Endodermal cell (in vitro differentiated cells): ENCODE data around the gene SLC25A41. TPM values are rescaled to one million over a fixed set of nuclear protein-coding genes. Genes with fewer than 3 reads are reported as not detected.

Experiments
- DNase-seq: peaks from one replicate; pipeline ENCODE4 v3.0.0-alpha.2; 2017
- H3K27ac ChIP-seq: 2 replicates; pipeline ENCODE4 v1.5.1; 2013; ENCODE audit warnings: mild to moderate bottlenecking, low read depth, low read length, moderate library complexity
- H3K27me3 ChIP-seq: 2 replicates; pipeline ENCODE4 v1.6.1; 2013; ENCODE audit warnings: mild to moderate bottlenecking, low read length, moderate library complexity; ENCODE audit not compliant: insufficient read depth, control insufficient read depth, poor library complexity, severe bottlenecking
- H3K36me3 ChIP-seq: 2 replicates; pipeline ENCODE4 v1.7.0; 2013; ENCODE audit warnings: mild to moderate bottlenecking, low read length, moderate library complexity; ENCODE audit not compliant: control insufficient read depth, insufficient read depth
- H3K4me1 ChIP-seq: one replicate; pipeline ENCODE4 v1.7.0; 2013; ENCODE audit warnings: low read length; ENCODE audit not compliant: control insufficient read depth, insufficient read depth
- H3K4me3 ChIP-seq: 2 replicates; pipeline ENCODE4 v1.5.1; 2013; ENCODE audit warnings: mild to moderate bottlenecking, low read length, moderate library complexity
- H3K9ac ChIP-seq: 2 replicates; pipeline ENCODE4 v1.6.1; 2013; ENCODE audit warnings: mild to moderate bottlenecking, low read length, moderate library complexity; ENCODE audit not compliant: poor library complexity, severe bottlenecking; ENCODE audit errors: extremely low read depth
- H3K9me3 ChIP-seq: 2 replicates; pipeline ENCODE4 v1.6.1; 2013; ENCODE audit warnings: mild to moderate bottlenecking, low read length, moderate library complexity; ENCODE audit not compliant: control insufficient read depth
- H3K27ac Mint-ChIP-seq: 2 replicates; pipeline ENCODE4 v1.8.0; 2020; ENCODE audit warnings: mixed read lengths
- H3K27me3 Mint-ChIP-seq: 2 replicates; pipeline ENCODE4 v1.8.0; 2021; ENCODE audit warnings: mild to moderate bottlenecking, mixed read lengths; ENCODE audit not compliant: insufficient read depth
- H3K36me3 Mint-ChIP-seq: 2 replicates; pipeline ENCODE4 v1.8.0; 2020; ENCODE audit warnings: low read depth, mixed read lengths
- H3K4me1 Mint-ChIP-seq: 2 replicates; pipeline ENCODE4 v1.8.0; 2020; ENCODE audit warnings: mixed read lengths
- H3K4me3 Mint-ChIP-seq: 2 replicates; pipeline ENCODE4 v1.8.0; 2020; ENCODE audit warnings: mild to moderate bottlenecking, moderate library complexity, mixed read lengths
- H3K9me3 Mint-ChIP-seq: 2 replicates; pipeline ENCODE4 v1.8.0; 2020; ENCODE audit warnings: mild to moderate bottlenecking, mixed read lengths
- WGBS, 2 experiments: methylation state at CpG; one replicate each; pipeline versions ENCODE4 v1.1.5 to v1.1.7; 2013; ENCODE audit warnings: missing lambda C conversion rate in 2 of 2, mixed read lengths in 1 of 2; ENCODE audit not compliant: insufficient coverage in 1 of 2, insufficient read length in 1 of 2; 5-methylcytosine and 5-hydroxymethylcytosine counted together
- microRNA-seq: library from miRNA; unstranded; fragments of <30 nt; microRNA quantifications from one replicate; pipeline ENCODE4 v1.2.0, GENCODE V29; 2020; ENCODE audit warnings: borderline microRNAs expressed
- total RNA-seq, 2 donors: library from RNA; stranded (reverse); fragmentation: NEBNext Ultra II Directional in 1 of 2; extraction: Animal tissue kit (Norgen Biotek cat#: 25700) in 1 of 2; gene quantifications; 2 replicates in 1 of 2; 3 replicates in 1 of 2; pipeline ENCODE4 v1.2.1, GENCODE V29; 2021
- TF ChIP-seq, protein P1 (sequence below): fragments of 200-600 bp; sonication (generic); conservative IDR thresholded peaks from 2 replicates; pipeline ENCODE4 v1.5.0; 2021; ENCODE audit warnings: antibody characterized with exemption, mild to moderate bottlenecking

SLC25A41 gene
- total RNA-seq, 2 donors from 2014 or later, result 0.46 TPM; not detected in 1

DNA sequence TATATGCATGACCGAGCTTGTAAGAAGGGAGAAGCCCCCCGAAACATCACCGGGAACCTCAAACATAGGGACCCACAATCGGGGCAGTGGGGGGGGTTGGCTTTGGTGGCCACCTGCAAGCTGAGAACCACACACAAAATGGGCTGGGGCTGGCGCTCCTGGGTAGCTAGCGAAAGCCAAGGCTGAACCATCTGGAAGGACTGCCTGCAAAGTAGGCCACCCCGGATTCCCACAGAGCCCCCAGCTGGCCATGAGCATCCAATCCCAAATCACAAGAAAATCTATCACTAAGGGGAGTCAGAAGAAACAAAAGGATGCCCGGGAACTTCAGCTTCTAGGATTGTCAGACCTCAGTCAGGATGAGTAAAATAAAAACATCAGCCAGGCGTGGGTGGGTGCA lies 55.1 kb downstream of the SLC25A41 start:
- no peak overlapping the region for H3K4me3 Mint-ChIP-seq
- WGBS, 2 experiments, result 92 to 100% methylated on average over 6 to 9 of the region's 9 CpGs
- no peak for DNase-seq

DNA sequence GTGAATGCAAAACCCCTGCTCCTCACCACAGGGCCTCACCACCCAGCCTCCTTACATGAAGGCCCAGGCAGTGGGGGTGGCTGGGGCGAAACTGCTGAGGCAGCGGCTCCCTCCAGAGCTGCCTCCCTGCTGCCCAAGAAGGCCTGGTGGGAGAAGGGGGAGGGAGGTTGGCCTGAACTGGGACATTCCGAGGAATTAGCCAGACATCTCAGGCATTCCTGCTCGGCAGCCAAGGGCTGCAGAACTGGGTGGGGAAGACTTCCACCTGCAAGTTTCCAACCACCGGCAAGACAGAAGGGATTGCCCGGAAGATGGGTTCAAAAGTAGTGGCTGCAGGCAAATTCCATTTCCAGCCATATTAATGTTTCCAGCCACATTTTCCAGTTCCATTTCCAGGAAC lies 55.5 kb downstream of the SLC25A41 start:
- no peak overlapping the region for H3K4me3 ChIP-seq
- H3K27me3 Mint-ChIP-seq, result no peaks in the 10 kb centered on the region
- H3K9ac ChIP-seq, result no peak overlapping the region
- whole genome bisulfite sequencing, 2 experiments, result 88 to 100% methylated on average over 1 to 6 of the region's 6 CpGs
- no peak overlapping the region for H3K27ac Mint-ChIP-seq
- peaks cover 5% of the 10 kb centered on the region for H3K4me1 Mint-ChIP-seq
- DNase-seq, result peak; percentile 79
- peaks cover 13% of the 10 kb centered on the region for H3K9me3 Mint-ChIP-seq
- peaks cover 5% of the 10 kb centered on the region for H3K4me1 ChIP-seq
- H3K36me3 Mint-ChIP-seq, result peaks cover 48% of the 10 kb centered on the region
- no peak overlapping the region for H3K27ac ChIP-seq
- peaks cover 46% of the 10 kb centered on the region for H3K36me3 ChIP-seq
- peaks cover 11% of the 10 kb centered on the region for H3K9me3 ChIP-seq
- H3K27me3 ChIP-seq, result no peaks in the 10 kb centered on the region
- no peak overlapping the region for H3K4me3 Mint-ChIP-seq
- TF ChIP-seq, protein P1, sequence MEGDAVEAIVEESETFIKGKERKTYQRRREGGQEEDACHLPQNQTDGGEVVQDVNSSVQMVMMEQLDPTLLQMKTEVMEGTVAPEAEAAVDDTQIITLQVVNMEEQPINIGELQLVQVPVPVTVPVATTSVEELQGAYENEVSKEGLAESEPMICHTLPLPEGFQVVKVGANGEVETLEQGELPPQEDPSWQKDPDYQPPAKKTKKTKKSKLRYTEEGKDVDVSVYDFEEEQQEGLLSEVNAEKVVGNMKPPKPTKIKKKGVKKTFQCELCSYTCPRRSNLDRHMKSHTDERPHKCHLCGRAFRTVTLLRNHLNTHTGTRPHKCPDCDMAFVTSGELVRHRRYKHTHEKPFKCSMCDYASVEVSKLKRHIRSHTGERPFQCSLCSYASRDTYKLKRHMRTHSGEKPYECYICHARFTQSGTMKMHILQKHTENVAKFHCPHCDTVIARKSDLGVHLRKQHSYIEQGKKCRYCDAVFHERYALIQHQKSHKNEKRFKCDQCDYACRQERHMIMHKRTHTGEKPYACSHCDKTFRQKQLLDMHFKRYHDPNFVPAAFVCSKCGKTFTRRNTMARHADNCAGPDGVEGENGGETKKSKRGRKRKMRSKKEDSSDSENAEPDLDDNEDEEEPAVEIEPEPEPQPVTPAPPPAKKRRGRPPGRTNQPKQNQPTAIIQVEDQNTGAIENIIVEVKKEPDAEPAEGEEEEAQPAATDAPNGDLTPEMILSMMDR, result no peak

More for the DNA sequence above, 55.1 kb downstream of the SLC25A41 start:
- Mint-ChIP-seq H3K27ac (no peak overlapping the region), H3K27me3 (no peaks in the 10 kb centered on the region), H3K9me3 (peaks cover 13% of the 10 kb centered on the region), H3K36me3 (peaks cover 53% of the 10 kb centered on the region), H3K4me1 (peaks cover 4% of the 10 kb centered on the region)
- Histone ChIP-seq H3K27ac (no peak overlapping the region), H3K9ac (no peak overlapping the region), H3K9me3 (peaks cover 11% of the 10 kb centered on the region), H3K4me1 (peaks cover 5% of the 10 kb centered on the region), H3K4me3 (no peak overlapping the region), H3K36me3 (peaks cover 50% of the 10 kb centered on the region), H3K27me3 (no peaks in the 10 kb centered on the region)
- TF ChIP-seq, protein P1, result no peak

DNA sequence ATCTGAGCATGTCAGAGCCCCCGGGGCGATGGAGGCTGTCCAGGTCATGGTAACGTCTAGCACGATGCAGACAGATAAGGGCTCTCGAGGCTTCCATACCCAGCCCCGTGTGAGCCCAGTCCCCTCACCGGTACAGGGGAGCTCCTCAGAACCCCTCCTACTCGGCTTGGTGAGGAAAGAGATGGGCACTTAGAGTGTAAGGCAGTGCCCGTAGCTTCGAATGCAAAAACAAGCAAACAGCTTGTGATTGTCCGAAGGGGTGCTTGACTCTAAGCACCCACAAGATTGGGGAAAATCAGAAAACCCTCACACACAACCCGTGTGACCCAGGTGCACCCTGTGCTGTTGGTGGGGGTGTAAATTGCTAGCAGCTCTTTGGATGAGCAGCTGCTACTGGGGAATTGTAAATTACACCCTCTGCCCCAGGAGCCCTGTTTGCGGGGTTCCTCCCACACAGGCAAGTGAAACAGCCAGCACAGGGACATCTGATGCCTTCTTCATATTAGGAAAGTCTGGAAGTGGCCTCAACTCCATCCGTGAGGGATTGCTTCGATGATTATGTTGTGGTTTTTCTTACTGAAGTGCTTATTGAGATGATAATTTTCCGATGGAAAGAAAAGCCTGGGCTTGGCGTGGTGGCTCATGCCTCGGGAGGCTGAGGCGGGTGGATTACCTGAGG lies 56.9 kb downstream of the SLC25A41 start:
- peaks cover 8% of the 10 kb centered on the region for H3K4me1 Mint-ChIP-seq
- no peaks in the 10 kb centered on the region for H3K27me3 ChIP-seq
- H3K9ac ChIP-seq, result no peak overlapping the region
- H3K4me3 ChIP-seq, result no peak overlapping the region
- H3K27ac ChIP-seq, result no peak overlapping the region
- TF ChIP-seq, protein P1, result no peak
- peaks cover 5% of the 10 kb centered on the region for H3K4me1 ChIP-seq
- H3K4me3 Mint-ChIP-seq, result no peak overlapping the region
- no peak overlapping the region for H3K27ac Mint-ChIP-seq
- no peak for DNase-seq
- H3K9me3 ChIP-seq, result peaks cover 11% of the 10 kb centered on the region
- H3K36me3 ChIP-seq, result peaks cover 33% of the 10 kb centered on the region
- peaks cover 36% of the 10 kb centered on the region for H3K36me3 Mint-ChIP-seq
- H3K9me3 Mint-ChIP-seq, result peaks cover 11% of the 10 kb centered on the region
- no peaks in the 10 kb centered on the region for H3K27me3 Mint-ChIP-seq
- 92% methylated on average over 16 to 19 of the region's 19 CpGs for WGBS, 2 experiments

Small RNA genes within 50 kb of the gene (microRNA-seq; reads per million reads assigned to microRNA genes)
- gene MIR3940 (2.2 reads per million, percentile 13 among the genes with 10 or more reads in this experiment), gene MIR6790 (not detected), gene MIR6885 (not detected)

Other genes with a start within 250 kb of the SLC25A41 start
- 10 to 100 TPM; 50.1 to 51.8 TPM for gene MLLT1, start 153.8 kb downstream of the SLC25A41 start, total RNA-seq
- not detected for gene ACER1, start 100.2 kb downstream of the SLC25A41 start, total RNA-seq
- gene CLPP, start 72.2 kb downstream of the SLC25A41 start, total RNA-seq, result 10 to 100 TPM; 79.8 to 87.7 TPM
- gene ALKBH7, start 61.0 kb downstream of the SLC25A41 start, total RNA-seq, result 10 to 100 TPM; 80.0 to 98.3 TPM
- 1 to 10 TPM; 1.9 to 2.7 TPM for gene PSPN, start 57.8 kb downstream of the SLC25A41 start, total RNA-seq
- 10 to 100 TPM; 59.2 to 66.4 TPM for gene GTF2F1, start 40.6 kb downstream of the SLC25A41 start, total RNA-seq
- gene KHSRP, start 9.0 kb downstream of the SLC25A41 start, total RNA-seq, result 100 to 1,000 TPM; 454 to 476 TPM
- gene SLC25A23, start 26.0 kb upstream of the SLC25A41 start, total RNA-seq, result 10 to 100 TPM; 34.9 to 39.5 TPM
- gene CRB3, start 30.5 kb upstream of the SLC25A41 start, total RNA-seq, result 10 to 100 TPM; 46.4 to 50.9 TPM
- 1 to 10 TPM; 1.7 to 2.1 TPM for gene DENND1C, start 48.0 kb upstream of the SLC25A41 start, total RNA-seq
- gene TUBB4A, start 68.5 kb upstream of the SLC25A41 start, total RNA-seq, result 1 to 10 TPM; 5.2 to 7.5 TPM
- gene TNFSF9, start 97.3 kb upstream of the SLC25A41 start, total RNA-seq, result 1 to 10 TPM in 1 of 2 donors, under 1 TPM in 1; 0.68 to 3.9 TPM
- gene CD70, start 157.4 kb upstream of the SLC25A41 start, total RNA-seq, result 1 to 10 TPM in 1 of 2 donors, under 1 TPM in 1; 0.92 to 1.8 TPM
- gene TNFSF14, start 236.4 kb upstream of the SLC25A41 start, total RNA-seq, result under 1 TPM; 0.18 to 0.88 TPM